Eye (tissue), 1 donor: ENCODE measurements around the gene ZBTB8A.
"Not testable (repeated sequence)": the region's sequence is repeated elsewhere in the genome, so short reads cannot be mapped to it uniquely, and the experiment has no call there.

Experiments
- DNase-seq: peaks from one replicate; pipeline ENCODE4 v3.0.0-alpha.2; 2015

The ZBTB8A gene

GRCh38 chr1:32539584-32540571 lies 651 bp downstream of the ZBTB8A start:
- peak; percentile 80 for DNase-seq

GRCh38 chr1:32540605-32541004 lies 1.4 kb downstream of the ZBTB8A start:
- no peak for DNase-seq

- DNase-seq, result no peak
Measured at GRCh38 chr1:32541064-32541566, 1.9 kb downstream of the ZBTB8A start.

- DNase-seq, result no peak
Measured at GRCh38 chr1:32546611-32547010, 7.4 kb downstream of the ZBTB8A start.

- no peak for DNase-seq
Measured at GRCh38 chr1:32549616-32550015, 10.4 kb downstream of the ZBTB8A start.

GRCh38 chr1:32554288-32554687 lies 15.1 kb downstream of the ZBTB8A start:
- no peak for DNase-seq

- not testable (repeated sequence) for DNase-seq
Measured at GRCh38 chr1:32557035-32557434, 17.8 kb downstream of the ZBTB8A start.

GRCh38 chr1:32557812-32558211 lies 18.6 kb downstream of the ZBTB8A start:
- DNase-seq, result no peak

- DNase-seq, result no peak
Measured at GRCh38 chr1:32568929-32569328, 29.7 kb downstream of the ZBTB8A start.

GRCh38 chr1:32580348-32581017 lies 41.3 kb downstream of the ZBTB8A start:
- peak; percentile 35 for DNase-seq

GRCh38 chr1:32592943-32593342 lies 53.7 kb downstream of the ZBTB8A start:
- no peak for DNase-seq

GRCh38 chr1:32600034-32600433 lies 60.8 kb downstream of the ZBTB8A start:
- no peak for DNase-seq

- no peak for DNase-seq
Measured at GRCh38 chr1:32605711-32606424, 66.6 kb downstream of the ZBTB8A start.

GRCh38 chr1:32606565-32607371 lies 67.5 kb downstream of the ZBTB8A start:
- no peak for DNase-seq

GRCh38 chr1:32609180-32609579 lies 70.0 kb downstream of the ZBTB8A start:
- no peak for DNase-seq

- DNase-seq, result no peak
Measured at GRCh38 chr1:32611859-32612188, 72.6 kb downstream of the ZBTB8A start.

GRCh38 chr1:32612189-32612881 lies 73.1 kb downstream of the ZBTB8A start:
- DNase-seq, result peak; percentile 88

GRCh38 chr1:32613472-32613871 lies 74.2 kb downstream of the ZBTB8A start:
- DNase-seq, result no peak

GRCh38 chr1:32618673-32619221 lies 79.5 kb downstream of the ZBTB8A start:
- DNase-seq, result no peak

- peak; percentile 31 for DNase-seq
Measured at GRCh38 chr1:32619701-32620485, 80.7 kb downstream of the ZBTB8A start.

- DNase-seq, result no peak
Measured at GRCh38 chr1:32622205-32622604, 83.0 kb downstream of the ZBTB8A start.
